H54 (cell line): ENCODE data around the gene UBE2H.

Experiments
- DNase-seq: peaks from one replicate; pipeline ENCODE4 v3.0.0; 2011; ENCODE audit warnings: low spot score, mixed read lengths; ENCODE audit not compliant: insufficient read length
- FAIRE-seq: peaks from 3 replicates; lab custom pipeline; 2011; peaks lifted over from hg19 to GRCh38; lab: Jason Lieb, UNC
- POLR2A ChIP-seq: IDR thresholded peaks from 2 replicates; pipeline ENCODE4 v1.6.1; 2011; ENCODE audit warnings: low read depth, mild to moderate bottlenecking, low read length

The UBE2H gene

DNA sequence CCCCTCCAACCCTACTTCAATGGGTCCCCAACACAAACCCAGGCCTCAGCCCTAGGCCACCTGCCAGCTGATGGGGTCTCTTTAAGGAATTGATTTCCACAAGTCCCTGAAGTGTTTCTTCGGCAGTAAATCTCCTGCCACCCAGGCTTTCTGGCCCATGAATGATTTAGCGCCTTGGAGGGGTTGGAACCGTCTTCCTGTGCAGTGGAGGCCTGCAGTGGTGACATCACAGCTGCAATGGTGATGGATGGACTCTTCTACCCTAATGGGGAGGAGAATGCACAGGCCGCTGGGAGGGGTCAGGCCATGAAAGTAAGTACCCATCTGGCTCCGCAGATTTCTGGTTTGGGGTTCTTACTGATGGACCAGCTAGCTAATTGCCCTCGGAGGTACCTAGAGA, 163.8 kb downstream of the UBE2H start:
- DNase-seq (no peak), FAIRE-seq (no peak)
- TF ChIP-seq POLR2A = no peak

DNA sequence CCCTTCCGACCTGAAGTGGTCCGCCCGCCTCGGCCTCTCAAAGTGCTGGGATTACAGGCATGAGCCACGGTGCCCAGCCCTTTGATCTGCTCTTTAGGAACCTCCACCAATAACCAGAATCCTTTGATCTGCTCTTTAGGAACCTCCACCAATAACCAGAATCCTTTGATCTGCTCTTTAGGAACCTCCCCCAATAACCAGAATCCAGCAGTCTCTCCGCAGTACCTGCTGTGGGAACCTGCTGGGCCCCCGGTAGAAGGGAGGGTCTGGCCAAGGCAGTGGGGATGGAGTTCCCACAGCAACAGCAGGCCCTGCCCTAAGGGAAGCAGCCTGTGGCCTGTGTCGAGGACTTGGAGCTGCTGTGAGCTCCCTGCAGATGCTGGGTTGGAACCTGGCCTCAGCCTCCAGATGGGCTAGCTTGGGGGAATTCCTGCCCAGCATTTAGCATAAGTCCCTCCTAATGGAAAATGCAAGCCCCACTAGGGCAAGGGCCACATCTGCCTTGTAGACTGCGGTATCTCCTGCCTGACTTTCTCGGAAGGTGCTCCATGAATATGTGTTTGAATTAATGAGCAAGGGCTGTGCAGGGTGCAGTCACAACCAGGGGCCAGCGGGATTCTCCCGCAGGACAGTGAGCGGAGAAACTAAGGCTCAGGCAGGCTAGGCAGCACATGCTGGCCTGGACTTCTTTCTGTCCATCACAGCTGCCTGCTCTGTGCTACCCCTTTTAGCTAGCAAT, 165.8 kb downstream of the UBE2H start:
- no peak for DNase-seq
- FAIRE-seq = no peak
- no peak for TF ChIP-seq POLR2A

DNA sequence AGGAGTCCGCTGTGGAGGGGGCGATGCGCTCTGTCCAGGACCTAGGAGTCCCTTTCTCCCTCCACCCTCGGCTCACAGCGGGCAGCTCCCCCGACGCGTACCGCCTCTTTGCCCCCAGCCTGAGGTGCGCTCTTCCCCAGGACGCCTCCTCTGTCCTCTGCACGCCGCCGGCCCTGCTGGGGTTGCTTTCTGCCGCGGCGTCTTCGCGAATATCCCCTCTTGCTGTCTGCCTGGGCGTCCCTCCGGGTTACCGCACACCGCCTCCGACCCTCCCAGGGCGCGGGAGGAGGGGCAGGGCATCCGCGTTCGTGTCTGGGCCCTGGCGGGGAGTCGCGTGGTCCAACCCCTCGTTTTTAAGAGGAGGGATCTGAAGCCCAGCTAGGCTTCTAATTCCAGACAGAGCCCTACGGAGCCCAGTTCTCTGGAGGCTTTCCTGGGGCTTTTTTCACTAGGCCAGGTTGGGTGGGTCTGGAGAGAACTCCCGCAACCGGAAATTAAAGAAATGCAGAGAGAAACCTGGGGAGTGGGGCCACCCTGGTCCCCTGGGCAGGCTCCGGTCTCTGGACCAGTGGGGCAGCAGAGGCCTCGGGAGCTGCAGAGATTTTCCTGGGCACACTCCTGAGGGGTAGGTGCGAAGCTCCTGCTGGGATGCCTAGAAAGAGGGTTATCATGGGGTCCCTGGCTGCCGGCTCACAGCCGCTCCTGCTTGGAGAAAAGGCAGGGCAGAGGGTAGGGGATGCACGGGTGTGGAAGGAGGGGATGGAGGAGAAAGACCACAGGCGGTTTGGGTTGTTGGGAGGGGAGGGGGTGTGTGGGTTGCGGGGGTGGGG, 166.9 kb downstream of the UBE2H start:
- TF ChIP-seq POLR2A = no peak
- FAIRE-seq = no peak
- DNase-seq = no peak

- no peak for FAIRE-seq
- DNase-seq = no peak
- TF ChIP-seq POLR2A = no peak
Measured at GRCh38 chr7:129784783-129785684, 167.7 kb downstream of the UBE2H start.

DNA sequence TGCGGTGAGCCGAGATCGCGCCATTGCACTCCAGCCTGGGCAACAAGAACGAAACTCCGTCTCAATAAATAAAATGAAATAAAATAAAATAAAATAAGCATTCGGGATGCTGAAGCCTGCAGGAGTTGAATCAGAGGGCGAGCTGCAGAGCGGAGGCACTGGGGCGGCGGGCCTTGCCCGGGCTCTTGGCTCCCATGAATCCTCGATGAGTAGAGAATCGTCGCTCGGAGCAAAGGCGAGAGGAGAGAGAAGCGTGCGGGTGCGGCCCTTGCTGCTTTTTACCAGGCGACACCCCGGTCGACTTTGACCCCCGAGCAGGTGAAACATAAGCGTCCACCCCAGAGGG, 168.3 kb downstream of the UBE2H start:
- DNase-seq (no peak), FAIRE-seq (no peak)
- TF ChIP-seq POLR2A = no peak

DNA sequence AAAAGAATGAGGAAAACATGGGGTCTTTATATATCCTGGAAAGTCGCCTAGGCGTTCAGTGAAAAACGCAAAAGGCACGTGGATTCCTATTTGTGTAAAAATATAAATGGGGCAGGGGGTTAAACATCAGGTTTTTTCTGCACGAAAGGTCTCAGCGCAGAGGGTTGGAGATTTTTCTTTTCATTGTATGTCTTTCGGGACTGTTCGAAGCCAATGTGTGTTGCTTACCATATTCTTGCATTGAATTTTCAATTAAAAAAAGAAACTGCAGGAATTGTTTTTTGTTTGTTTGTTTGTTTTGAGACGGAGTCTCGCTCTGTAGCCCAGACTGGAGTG, 169.2 kb downstream of the UBE2H start:
- TF ChIP-seq POLR2A = no peak
- no peak for FAIRE-seq
- no peak for DNase-seq

DNA sequence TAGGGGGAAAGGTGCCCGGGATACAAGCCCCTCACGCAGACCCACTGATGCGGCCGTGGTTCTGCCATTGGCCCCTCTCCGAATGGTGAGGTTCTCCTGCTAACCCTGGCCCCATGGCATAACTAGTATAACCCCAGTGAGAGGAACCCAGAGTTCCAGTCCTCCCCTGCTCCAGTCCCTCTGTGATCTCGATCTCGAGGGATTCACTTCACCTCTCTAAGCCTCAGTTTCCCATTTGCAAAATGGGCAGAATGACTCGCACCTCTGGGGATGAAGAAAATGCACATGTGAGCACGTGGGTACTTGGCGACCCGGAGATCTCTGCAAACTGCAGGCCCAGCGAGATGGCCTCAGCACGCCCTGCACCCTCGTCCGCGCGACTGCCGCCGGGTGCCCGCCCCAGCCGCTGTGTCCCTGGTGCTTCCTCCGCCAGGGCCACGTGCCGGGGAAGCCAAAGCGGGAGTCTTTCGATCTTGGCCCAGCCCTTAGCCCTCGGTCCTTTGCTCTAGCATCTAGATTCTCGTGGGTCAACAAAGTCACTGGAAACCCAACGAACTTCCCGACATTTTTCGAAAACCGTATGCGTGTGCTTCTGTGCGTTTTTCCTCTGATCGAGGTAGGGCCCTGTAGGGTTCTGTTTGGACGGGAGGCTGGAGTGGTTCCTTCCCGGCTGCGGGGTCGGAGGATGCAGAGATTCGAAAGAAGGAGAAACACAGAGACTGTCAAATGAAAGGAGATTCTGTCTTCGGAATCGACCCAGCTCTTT, 169.8 kb downstream of the UBE2H start:
- no peak for DNase-seq
- TF ChIP-seq POLR2A = no peak
- no peak for FAIRE-seq

GRCh38 chr7:129781928-129782817, 170.6 kb downstream of the UBE2H start:
- DNase-seq = no peak
- no peak for FAIRE-seq
- TF ChIP-seq POLR2A = no peak

DNA sequence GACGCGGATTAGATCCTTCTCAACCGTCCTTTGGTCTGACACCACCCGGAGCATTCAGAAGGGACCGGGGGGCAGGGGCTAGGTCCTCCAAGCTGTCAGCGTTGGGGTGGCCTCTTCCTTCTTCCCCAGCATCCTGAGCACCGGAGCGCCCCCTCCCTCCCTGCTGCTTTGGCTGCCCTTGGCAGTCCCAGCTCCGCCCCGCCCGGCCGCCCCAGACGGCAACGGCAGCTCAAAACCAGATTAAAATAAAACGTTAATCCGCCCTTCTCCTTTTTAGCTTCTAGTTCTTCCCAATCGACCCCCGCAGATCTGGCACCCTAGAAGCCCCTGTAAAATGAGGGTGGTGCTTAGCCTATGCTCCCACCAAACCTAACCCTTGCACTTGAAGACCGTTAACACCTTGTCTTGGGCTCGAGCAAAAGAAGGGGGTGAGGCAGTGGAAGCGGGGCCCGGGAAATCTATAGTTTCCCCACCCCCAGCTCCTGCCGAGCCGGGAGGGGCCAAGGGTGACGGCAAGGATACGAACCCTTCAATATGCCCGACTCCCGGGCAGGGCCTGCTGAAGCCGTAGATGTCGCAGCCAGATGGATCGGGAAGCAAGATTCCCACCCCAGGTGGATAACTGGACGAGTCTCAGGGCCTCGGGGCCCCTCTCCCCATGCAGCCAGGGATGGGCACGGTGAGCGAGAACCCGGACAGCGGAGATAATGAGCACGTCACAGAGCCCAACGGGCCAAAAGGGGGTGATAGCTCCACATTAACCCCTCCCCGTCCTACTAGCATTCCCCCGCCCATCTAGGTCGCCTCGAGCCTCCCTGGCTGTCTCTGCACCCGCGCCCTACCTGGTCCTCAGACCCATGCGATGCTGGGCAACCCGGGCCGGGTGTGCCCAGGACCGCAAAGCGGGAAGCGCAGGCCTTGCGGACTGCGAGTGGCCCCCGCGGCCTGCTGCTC, 171.5 kb downstream of the UBE2H start:
- DNase-seq = no peak

More for the DNA sequence above, 171.5 kb downstream of the UBE2H start:
- no peak for TF ChIP-seq POLR2A
- FAIRE-seq = no peak
